Neural progenitor cell (in vitro differentiated cells): ENCODE data around the gene ERICH4.

ENCODE experiments used
- CTCF ChIP-seq: fragments of 200-600 bp; sonication (generic); IDR thresholded peaks from 2 replicates; pipeline ENCODE4 v1.5.1; 2017; ENCODE audit warnings: antibody characterized with exemption, mild to moderate bottlenecking
- EZH2 ChIP-seq: fragments of 200-600 bp; sonication (generic); IDR thresholded peaks from 2 replicates; pipeline ENCODE4 v1.6.1; 2017; ENCODE audit warnings: antibody characterized with exemption, mild to moderate bottlenecking, moderate library complexity

GRCh38 chr19:41398050-41398418 is 44.9 kb upstream of the ERICH4 start:
- TF ChIP-seq CTCF = no peak
- no peak for TF ChIP-seq EZH2
